Uterus (tissue), 2 donors: Measurements from ENCODE around the gene SIK1.
"Not testable (repeated sequence)": the region's sequence is repeated elsewhere in the genome, so short reads cannot be mapped to it uniquely, and the experiment has no call there.

Source experiments
- POLR2A ChIP-seq, 2 donors: fragments of 450-650 bp; IDR thresholded peaks; one replicate each; pipeline ENCODE4 v1.6.1; 2016; ENCODE audit warnings: antibody characterized with exemption in 2 of 2, mild to moderate bottlenecking in 1 of 2, moderate library complexity in 1 of 2
- TF ChIP-seq, protein P1 (sequence below), 4 experiments: fragments of 200-600 bp in 2 of 4; fragments of 450-650 bp in 2 of 4; sonication (generic) in 2 of 4; IDR thresholded peaks; one replicate each; pipeline ENCODE4 v1.5.1; 2016 to 2019; ENCODE audit warnings: antibody characterized with exemption in 4 of 4, mild to moderate bottlenecking in 2 of 4, moderate library complexity in 1 of 4

DNA sequence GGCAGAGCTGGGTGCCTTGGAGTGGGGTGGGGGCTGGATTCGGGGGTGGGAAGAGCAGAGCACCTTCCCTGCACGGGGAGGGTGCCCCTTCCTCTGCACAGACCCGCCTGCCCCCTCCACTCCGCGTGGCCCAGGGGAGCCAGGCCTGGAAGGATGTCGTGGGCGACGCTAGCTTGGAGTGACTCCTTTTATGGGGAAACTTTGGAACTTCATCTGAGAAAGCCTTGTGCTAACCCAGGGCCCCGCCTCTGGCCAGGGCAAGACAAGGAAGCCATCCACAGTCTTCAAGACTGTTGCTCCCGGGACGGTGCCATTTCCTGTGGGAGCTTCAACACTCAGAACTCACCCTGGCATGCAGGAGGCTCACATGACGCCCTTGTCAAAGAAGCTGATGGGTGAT is 15.6 kb upstream of the SIK1 start:
- TF ChIP-seq, protein P1, sequence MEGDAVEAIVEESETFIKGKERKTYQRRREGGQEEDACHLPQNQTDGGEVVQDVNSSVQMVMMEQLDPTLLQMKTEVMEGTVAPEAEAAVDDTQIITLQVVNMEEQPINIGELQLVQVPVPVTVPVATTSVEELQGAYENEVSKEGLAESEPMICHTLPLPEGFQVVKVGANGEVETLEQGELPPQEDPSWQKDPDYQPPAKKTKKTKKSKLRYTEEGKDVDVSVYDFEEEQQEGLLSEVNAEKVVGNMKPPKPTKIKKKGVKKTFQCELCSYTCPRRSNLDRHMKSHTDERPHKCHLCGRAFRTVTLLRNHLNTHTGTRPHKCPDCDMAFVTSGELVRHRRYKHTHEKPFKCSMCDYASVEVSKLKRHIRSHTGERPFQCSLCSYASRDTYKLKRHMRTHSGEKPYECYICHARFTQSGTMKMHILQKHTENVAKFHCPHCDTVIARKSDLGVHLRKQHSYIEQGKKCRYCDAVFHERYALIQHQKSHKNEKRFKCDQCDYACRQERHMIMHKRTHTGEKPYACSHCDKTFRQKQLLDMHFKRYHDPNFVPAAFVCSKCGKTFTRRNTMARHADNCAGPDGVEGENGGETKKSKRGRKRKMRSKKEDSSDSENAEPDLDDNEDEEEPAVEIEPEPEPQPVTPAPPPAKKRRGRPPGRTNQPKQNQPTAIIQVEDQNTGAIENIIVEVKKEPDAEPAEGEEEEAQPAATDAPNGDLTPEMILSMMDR (IDR thresholded peaks at IDR 0.05): not testable (repeated sequence)
- not testable (repeated sequence) for TF ChIP-seq POLR2A (IDR thresholded peaks at IDR 0.05)
